Right lobe of liver (tissue), 4 donors: ENCODE measurements around the gene EPB41L4A.
A peak's percentile ranks its signal among the peaks of the same experiment; 100 is the strongest.

Source experiments
- POLR2A ChIP-seq: fragments of 450-650 bp; IDR thresholded peaks from one replicate; pipeline ENCODE4 v1.6.1; 2017; ENCODE audit warnings: antibody characterized with exemption, mild to moderate bottlenecking
- TF ChIP-seq, protein P1 (sequence below), 4 donors: fragments of 200-600 bp in 3 of 4; fragments of 450-650 bp in 1 of 4; IDR thresholded peaks; one replicate each; pipeline versions ENCODE4 v1.5.1 to v1.8.0; 2016 to 2022; ENCODE audit warnings: antibody characterized with exemption in 4 of 4, mild to moderate bottlenecking in 2 of 4
- donor health status: DM: no; HTN: no; CAD: no.
- donor health status: DM: no; HTN: no; CAD: no.
- donor health status: DM: no; HTN: yes; CAD: no.

DNA sequence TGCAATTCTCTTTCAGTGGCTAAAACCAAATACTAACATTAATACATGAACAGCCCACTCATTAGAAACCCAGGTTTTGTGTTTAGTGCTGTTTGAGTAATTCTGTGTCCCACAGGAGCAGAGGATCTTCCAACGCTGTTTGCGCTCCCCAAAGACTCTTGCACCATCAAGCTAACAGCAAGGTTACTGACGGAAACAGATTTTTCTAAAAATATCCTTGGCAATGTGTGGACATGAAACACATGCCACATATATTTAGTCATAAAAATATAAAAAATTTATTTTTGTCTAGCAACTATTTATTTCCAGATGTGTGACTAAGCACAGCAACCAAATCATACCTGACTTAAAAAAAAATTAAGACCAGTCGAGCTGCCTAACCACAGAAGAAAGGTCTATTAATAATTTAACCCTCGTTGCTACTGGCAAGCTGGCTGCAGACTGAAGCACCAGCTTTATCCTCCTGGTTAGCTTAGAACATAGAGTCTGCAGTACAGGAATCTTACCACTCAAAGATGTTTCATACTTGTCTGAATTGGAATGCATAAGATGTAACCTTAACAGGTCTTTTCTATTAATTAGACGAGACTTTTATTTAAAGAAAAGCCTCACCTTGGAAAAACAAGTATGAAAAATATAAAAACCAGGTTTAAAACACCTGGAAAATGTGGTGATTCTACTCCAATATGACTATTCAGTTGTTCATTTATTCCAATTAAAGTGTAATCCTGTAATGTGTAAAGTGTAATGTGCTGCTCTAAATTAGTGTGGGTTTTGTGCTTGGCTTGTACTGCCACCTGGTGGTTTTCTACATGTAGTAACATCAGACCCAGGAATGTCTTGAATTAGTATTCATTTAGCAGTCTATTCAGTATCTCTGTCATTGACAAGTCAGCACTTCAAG, 272.5 kb downstream of the EPB41L4A start:
- TF ChIP-seq, protein P1, sequence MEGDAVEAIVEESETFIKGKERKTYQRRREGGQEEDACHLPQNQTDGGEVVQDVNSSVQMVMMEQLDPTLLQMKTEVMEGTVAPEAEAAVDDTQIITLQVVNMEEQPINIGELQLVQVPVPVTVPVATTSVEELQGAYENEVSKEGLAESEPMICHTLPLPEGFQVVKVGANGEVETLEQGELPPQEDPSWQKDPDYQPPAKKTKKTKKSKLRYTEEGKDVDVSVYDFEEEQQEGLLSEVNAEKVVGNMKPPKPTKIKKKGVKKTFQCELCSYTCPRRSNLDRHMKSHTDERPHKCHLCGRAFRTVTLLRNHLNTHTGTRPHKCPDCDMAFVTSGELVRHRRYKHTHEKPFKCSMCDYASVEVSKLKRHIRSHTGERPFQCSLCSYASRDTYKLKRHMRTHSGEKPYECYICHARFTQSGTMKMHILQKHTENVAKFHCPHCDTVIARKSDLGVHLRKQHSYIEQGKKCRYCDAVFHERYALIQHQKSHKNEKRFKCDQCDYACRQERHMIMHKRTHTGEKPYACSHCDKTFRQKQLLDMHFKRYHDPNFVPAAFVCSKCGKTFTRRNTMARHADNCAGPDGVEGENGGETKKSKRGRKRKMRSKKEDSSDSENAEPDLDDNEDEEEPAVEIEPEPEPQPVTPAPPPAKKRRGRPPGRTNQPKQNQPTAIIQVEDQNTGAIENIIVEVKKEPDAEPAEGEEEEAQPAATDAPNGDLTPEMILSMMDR (IDR thresholded peaks at IDR 0.05): peak; percentile 84 to 96 (median 86)
- TF ChIP-seq POLR2A: no peak
